Nephron progenitor cell (in vitro differentiated cells): Measurements from ENCODE around the gene ALDH8A1.

Experiments
- DNase-seq: peaks from one replicate; pipeline ENCODE4 v3.0.0; 2021
- H3K27ac Mint-ChIP-seq: 2 replicates; pipeline ENCODE4 v1.8.0; 2021; ENCODE audit warnings: mild to moderate bottlenecking, moderate library complexity, mixed read lengths
- H3K27me3 Mint-ChIP-seq: 2 replicates; pipeline ENCODE4 v1.8.0; 2021; ENCODE audit warnings: mild to moderate bottlenecking, low read depth, mixed read lengths; ENCODE audit not compliant: poor library complexity
- H3K36me3 Mint-ChIP-seq: 2 replicates; pipeline ENCODE4 v1.8.0; 2021; ENCODE audit warnings: low read depth, mixed read lengths
- H3K4me1 Mint-ChIP-seq: 2 replicates; pipeline ENCODE4 v1.8.0; 2021; ENCODE audit warnings: mixed read lengths
- H3K4me3 Mint-ChIP-seq: 2 replicates; pipeline ENCODE4 v1.8.0; 2021; ENCODE audit warnings: mild to moderate bottlenecking, moderate library complexity, mixed read lengths
- H3K9me3 Mint-ChIP-seq: 2 replicates; pipeline ENCODE4 v1.8.0; 2021; ENCODE audit warnings: mild to moderate bottlenecking, moderate library complexity, mixed read lengths
- TF ChIP-seq, protein P1 (sequence below): fragments of 200-600 bp; sonication (generic); IDR thresholded peaks from 2 replicates; pipeline ENCODE4 v1.5.0; 2021; ENCODE audit warnings: antibody characterized with exemption

Gene ALDH8A1

DNA sequence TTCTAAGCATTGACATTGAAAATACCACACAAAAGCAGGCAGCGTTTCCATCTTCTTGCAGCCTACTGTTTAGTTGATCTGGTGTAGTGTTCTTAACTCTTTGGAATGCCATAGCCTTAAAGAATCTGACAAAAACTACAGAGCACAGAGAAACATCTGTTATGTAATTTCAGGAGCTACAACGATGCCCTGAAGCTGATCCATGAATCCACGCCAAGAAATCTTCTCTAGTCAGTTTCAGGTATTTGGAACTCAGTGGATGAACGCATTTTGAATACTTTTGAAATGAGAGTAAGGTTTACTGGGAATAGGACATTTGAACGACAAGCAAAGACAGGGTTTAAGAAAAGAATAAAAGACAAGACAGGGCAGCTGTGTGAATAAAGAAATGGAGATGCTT, 17.8 kb downstream of the ALDH8A1 start:
- Mint-ChIP-seq H3K27ac (no peak overlapping the region), H3K4me3 (no peak overlapping the region), H3K36me3 (no peaks in the 10 kb centered on the region), H3K27me3 (peaks cover 7% of the 10 kb centered on the region), H3K4me1 (peaks cover 25% of the 10 kb centered on the region), H3K9me3 (no peaks in the 10 kb centered on the region)
- TF ChIP-seq, protein P1, sequence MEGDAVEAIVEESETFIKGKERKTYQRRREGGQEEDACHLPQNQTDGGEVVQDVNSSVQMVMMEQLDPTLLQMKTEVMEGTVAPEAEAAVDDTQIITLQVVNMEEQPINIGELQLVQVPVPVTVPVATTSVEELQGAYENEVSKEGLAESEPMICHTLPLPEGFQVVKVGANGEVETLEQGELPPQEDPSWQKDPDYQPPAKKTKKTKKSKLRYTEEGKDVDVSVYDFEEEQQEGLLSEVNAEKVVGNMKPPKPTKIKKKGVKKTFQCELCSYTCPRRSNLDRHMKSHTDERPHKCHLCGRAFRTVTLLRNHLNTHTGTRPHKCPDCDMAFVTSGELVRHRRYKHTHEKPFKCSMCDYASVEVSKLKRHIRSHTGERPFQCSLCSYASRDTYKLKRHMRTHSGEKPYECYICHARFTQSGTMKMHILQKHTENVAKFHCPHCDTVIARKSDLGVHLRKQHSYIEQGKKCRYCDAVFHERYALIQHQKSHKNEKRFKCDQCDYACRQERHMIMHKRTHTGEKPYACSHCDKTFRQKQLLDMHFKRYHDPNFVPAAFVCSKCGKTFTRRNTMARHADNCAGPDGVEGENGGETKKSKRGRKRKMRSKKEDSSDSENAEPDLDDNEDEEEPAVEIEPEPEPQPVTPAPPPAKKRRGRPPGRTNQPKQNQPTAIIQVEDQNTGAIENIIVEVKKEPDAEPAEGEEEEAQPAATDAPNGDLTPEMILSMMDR: no peak
- no peak for DNase-seq

DNA sequence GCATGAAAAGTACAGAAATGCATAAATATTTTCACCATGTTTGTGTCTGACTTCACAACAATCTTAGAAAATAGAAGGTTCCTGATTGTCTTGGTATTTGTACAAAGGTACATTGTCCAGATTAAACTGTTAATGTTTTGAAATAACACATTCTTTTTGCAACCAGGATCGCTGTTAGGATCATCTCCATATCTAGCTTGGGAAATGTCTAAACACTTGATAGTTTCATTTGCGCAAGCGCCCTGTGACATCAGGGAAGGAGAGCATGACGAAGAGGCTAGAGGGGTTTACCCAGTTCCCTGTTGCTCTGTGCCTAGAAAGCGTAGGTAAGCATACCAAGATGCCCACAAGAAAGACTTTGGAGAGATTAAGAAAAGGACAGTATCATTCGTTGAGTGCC, 19.4 kb downstream of the ALDH8A1 start:
- Mint-ChIP-seq H3K36me3 (no peaks in the 10 kb centered on the region), H3K27me3 (peaks cover 7% of the 10 kb centered on the region), H3K27ac (no peak overlapping the region), H3K4me1 (peaks cover 15% of the 10 kb centered on the region), H3K9me3 (no peaks in the 10 kb centered on the region), H3K4me3 (no peak overlapping the region)
- TF ChIP-seq, protein P1: no peak
- DNase-seq: no peak

DNA sequence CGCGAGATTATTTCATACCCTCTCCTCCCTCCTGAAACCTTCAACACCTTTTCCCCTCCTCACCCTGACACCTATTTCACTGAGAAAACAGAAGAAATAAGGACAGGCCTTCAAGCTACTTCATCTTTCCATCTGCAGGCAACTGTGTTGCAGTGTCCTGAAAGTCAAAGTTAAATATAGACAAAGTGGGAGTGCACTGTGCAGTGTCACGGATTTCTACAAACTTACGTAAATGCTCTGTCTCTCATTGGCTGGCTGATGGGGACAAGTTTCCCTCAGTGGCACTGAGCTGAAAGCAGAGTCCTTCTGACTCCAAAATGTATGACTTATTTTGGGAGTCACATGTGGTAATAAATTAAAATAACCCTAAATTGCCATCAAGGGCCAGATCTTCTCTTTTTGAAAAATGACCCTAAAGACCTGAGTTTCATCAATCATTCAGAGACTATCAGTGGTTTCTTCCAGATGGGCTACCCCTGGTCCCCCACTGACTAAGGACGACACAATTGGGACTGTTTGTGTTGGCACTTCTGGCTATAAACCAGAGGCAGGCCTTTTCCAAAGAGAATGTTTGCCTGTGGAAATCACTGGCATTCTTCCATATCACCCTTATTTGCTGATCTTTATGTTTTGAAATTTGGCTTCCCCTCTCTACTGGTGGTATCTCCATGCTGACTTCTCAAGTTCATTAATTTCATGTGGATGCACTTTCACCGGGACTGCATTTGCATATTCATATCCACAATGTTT, 21.6 kb downstream of the ALDH8A1 start:
- peak overlapping the region; percentile 34 for H3K27ac Mint-ChIP-seq
- DNase-seq: no peak
- H3K27me3 Mint-ChIP-seq: peaks cover 7% of the 10 kb centered on the region
- TF ChIP-seq, protein P1: no peak
- H3K4me3 Mint-ChIP-seq: no peak overlapping the region
- H3K36me3 Mint-ChIP-seq: no peaks in the 10 kb centered on the region
- H3K9me3 Mint-ChIP-seq: no peaks in the 10 kb centered on the region
- H3K4me1 Mint-ChIP-seq: peaks cover 15% of the 10 kb centered on the region

DNA sequence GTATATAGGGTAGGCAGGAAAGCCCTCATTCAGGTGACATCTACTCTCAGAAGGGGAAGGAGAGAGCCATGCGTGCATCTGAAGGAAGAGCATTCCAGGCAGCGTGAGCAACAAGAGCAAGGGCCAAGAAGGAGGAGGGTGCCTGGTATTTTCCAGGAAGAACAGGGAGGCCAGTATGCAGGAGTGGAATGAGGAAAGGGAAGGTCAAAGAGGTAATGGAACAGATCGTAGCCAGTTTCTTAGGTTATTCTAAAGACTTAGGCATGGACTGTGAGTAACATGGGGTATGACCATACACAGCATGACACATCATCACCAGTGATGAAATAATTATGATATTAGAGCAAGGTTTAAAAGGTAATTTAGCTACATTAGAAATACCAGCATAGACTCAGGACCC, 24.1 kb downstream of the ALDH8A1 start:
- no peak overlapping the region for H3K27ac Mint-ChIP-seq
- no peaks in the 10 kb centered on the region for H3K27me3 Mint-ChIP-seq
- no peak for DNase-seq
- no peaks in the 10 kb centered on the region for H3K36me3 Mint-ChIP-seq
- H3K9me3 Mint-ChIP-seq: no peaks in the 10 kb centered on the region
- TF ChIP-seq, protein P1: no peak
- peaks cover 15% of the 10 kb centered on the region for H3K4me1 Mint-ChIP-seq
- no peak overlapping the region for H3K4me3 Mint-ChIP-seq

DNA sequence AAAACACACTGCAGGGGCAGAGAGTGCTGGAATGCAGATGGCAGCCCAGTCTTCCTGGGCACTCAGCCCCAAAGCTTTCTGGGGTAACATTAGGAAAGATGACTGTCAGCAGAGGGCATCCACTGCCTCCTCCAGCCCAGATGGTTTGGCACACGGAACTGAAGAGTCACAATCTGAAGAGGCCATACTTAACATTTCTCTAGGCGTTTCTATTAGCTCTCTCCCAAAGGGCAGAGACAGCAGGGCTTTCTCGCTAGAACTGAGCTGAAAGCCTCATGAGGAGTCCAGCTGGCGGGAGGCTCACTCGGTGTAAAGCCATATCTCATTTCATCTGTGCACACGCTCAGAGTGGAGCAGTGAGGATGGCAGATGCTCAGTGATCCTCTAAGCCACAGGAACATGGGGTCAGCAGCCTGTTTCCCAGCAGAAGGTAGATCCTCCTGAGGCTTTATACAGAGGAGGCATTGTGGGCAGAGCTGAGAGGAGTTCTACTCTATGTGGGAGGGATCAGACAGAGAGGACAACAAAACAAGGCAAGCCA, 28.1 kb downstream of the ALDH8A1 start:
- DNase-seq: no peak
- no peak overlapping the region for H3K27ac Mint-ChIP-seq
- peaks cover 6% of the 10 kb centered on the region for H3K27me3 Mint-ChIP-seq
- no peak overlapping the region for H3K4me3 Mint-ChIP-seq
- TF ChIP-seq, protein P1: no peak
- no peaks in the 10 kb centered on the region for H3K9me3 Mint-ChIP-seq
- no peaks in the 10 kb centered on the region for H3K36me3 Mint-ChIP-seq
- H3K4me1 Mint-ChIP-seq: no peaks in the 10 kb centered on the region

DNA sequence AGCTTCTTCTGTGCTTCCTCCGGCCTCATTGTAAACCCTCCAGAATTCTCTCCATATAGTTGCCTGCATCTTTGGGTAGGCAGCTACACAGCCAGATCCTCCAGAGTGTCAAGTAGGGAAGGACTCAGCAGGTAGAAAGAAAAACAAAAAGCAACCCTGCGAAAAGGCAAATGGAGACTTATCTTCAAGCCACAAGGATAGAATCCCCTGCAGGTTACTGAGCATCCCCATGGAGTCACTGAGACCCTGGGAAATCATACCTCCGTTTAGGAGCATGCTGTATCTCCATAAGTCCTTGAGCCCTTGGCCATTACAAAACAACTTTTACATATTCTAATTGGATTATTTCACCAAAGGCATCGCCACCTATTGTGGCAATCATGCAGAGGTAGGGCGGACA, 28.6 kb downstream of the ALDH8A1 start:
- Mint-ChIP-seq H3K9me3 (no peaks in the 10 kb centered on the region), H3K4me3 (no peak overlapping the region), H3K27ac (no peak overlapping the region), H3K4me1 (no peaks in the 10 kb centered on the region), H3K36me3 (no peaks in the 10 kb centered on the region), H3K27me3 (peaks cover 6% of the 10 kb centered on the region)
- DNase-seq: no peak
- TF ChIP-seq, protein P1: no peak
